Activated T-helper 1 cell treated with Interleukin-2 at 50 U/mL for 16 hours (primary cell): Measurements from ENCODE around the gene GM2A.
"Not testable (repeated sequence)": the region's sequence is repeated elsewhere in the genome, so short reads cannot be mapped to it uniquely, and the experiment has no call there.

Source experiments
- DNase-seq: peaks from one replicate; pipeline ENCODE4 v3.0.0-alpha.2; 2020; ENCODE audit warnings: low read depth

GM2A gene

GRCh38 chr5:151253605-151253950, 593 bp downstream of the GM2A start:
- no peak for DNase-seq

- no peak for DNase-seq
Measured at GRCh38 chr5:151254556-151254955, 1.6 kb downstream of the GM2A start.

- DNase-seq, result not testable (repeated sequence)
Measured at GRCh38 chr5:151254990-151255389, 2.0 kb downstream of the GM2A start.

- DNase-seq, result no peak
Measured at GRCh38 chr5:151255621-151256286, 2.8 kb downstream of the GM2A start.

- DNase-seq, result no peak
Measured at GRCh38 chr5:151257731-151258181, 4.8 kb downstream of the GM2A start.

- no peak for DNase-seq
Measured at GRCh38 chr5:151258201-151258611, 5.2 kb downstream of the GM2A start.

- no peak for DNase-seq
Measured at GRCh38 chr5:151258816-151259215, 5.8 kb downstream of the GM2A start.

GRCh38 chr5:151259931-151260330, 6.9 kb downstream of the GM2A start:
- DNase-seq, result no peak

- DNase-seq, result no peak
Measured at GRCh38 chr5:151262532-151262931, 9.5 kb downstream of the GM2A start.

GRCh38 chr5:151264113-151264512, 11.1 kb downstream of the GM2A start:
- no peak for DNase-seq

- DNase-seq, result no peak
Measured at GRCh38 chr5:151267491-151268260, 14.7 kb downstream of the GM2A start.

- DNase-seq, result no peak
Measured at GRCh38 chr5:151270599-151270998, 17.6 kb downstream of the GM2A start.

- DNase-seq, result no peak
Measured at GRCh38 chr5:151271336-151271735, 18.4 kb downstream of the GM2A start.

GRCh38 chr5:151274666-151275065, 21.7 kb downstream of the GM2A start:
- DNase-seq, result no peak

- DNase-seq, result no peak
Measured at GRCh38 chr5:151275803-151276202, 22.8 kb downstream of the GM2A start.

GRCh38 chr5:151278845-151279244, 25.9 kb downstream of the GM2A start:
- no peak for DNase-seq

GRCh38 chr5:151280443-151280842, 27.5 kb downstream of the GM2A start:
- DNase-seq, result no peak

GRCh38 chr5:151281001-151281639, 28.1 kb downstream of the GM2A start:
- DNase-seq, result no peak

- DNase-seq, result no peak
Measured at GRCh38 chr5:151283120-151283825, 30.3 kb downstream of the GM2A start.

- no peak for DNase-seq
Measured at GRCh38 chr5:151284392-151284967, 31.5 kb downstream of the GM2A start.

GRCh38 chr5:151285683-151286082, 32.7 kb downstream of the GM2A start:
- no peak for DNase-seq

- DNase-seq, result no peak
Measured at GRCh38 chr5:151286246-151286645, 33.3 kb downstream of the GM2A start.
